Measurements from ENCODE around the gene KBTBD8.

Gene KBTBD8

GRCh38 chr3:67034371-67034770 is 36.3 kb downstream of the KBTBD8 start:
- H3K36me3 ChIP-seq (ENCODE audit: control insufficient read depth, insufficient read depth, low read length), result no peaks in the 10 kb centered on the region
- no peak overlapping the region for H3K27ac ChIP-seq (ENCODE audit: low read depth, low read length)
- no peaks in the 10 kb centered on the region for H3K9me3 ChIP-seq (ENCODE audit: control insufficient read depth, insufficient read depth, low read length)
- no peak overlapping the region for H3K9ac ChIP-seq (ENCODE audit: low read depth, low read length)
- no peaks in the 10 kb centered on the region; the same call in 1 of the 2 replicates for H3K4me1 ChIP-seq (ENCODE audit: control insufficient read depth, insufficient read depth, low read length)
- no peak overlapping the region for H3K4me3 ChIP-seq (ENCODE audit: low read depth, low read length)
- H3K27me3 ChIP-seq (ENCODE audit: control insufficient read depth, insufficient read depth, low read length), result no peaks in the 10 kb centered on the region

DNA sequence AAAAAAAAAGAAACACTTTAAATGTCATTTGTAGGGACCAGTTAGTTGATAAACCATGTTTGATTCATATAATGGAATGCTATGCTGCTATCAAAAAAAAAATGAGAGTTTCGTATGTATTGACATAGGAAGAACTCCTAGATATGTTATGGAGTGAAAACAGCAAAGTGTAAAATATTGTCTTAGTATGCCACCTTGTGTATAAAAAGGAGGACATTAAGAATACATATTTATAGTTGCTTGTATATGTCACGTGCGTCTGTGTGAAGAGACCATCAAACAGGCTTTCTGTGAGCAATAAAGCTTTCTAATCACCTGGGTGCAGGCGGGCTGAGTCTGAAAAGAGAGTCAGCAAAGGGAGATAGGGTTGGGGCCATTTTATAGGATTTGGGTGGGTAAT is 39.5 kb downstream of the KBTBD8 start:
- Histone ChIP-seq H3K36me3 (ENCODE audit: control insufficient read depth, insufficient read depth, low read length) (no peaks in the 10 kb centered on the region), H3K27me3 (ENCODE audit: control insufficient read depth, insufficient read depth, low read length) (no peaks in the 10 kb centered on the region), H3K4me3 (ENCODE audit: low read depth, low read length) (no peak overlapping the region), H3K27ac (ENCODE audit: low read depth, low read length) (no peak overlapping the region), H3K4me1 (ENCODE audit: control insufficient read depth, insufficient read depth, low read length) (no peaks in the 10 kb centered on the region; the same call in 1 of the 2 replicates), H3K9ac (ENCODE audit: low read depth, low read length) (no peak overlapping the region), H3K9me3 (ENCODE audit: control insufficient read depth, insufficient read depth, low read length) (no peaks in the 10 kb centered on the region)

GRCh38 chr3:67044295-67044694 is 46.2 kb downstream of the KBTBD8 start:
- Histone ChIP-seq H3K9me3 (ENCODE audit: control insufficient read depth, insufficient read depth, low read length) (no peaks in the 10 kb centered on the region), H3K4me1 (ENCODE audit: control insufficient read depth, insufficient read depth, low read length) (peaks cover 4% of the 10 kb centered on the region; the same call in 1 of the 2 replicates), H3K27ac (ENCODE audit: low read depth, low read length) (no peak overlapping the region), H3K9ac (ENCODE audit: low read depth, low read length) (no peak overlapping the region), H3K36me3 (ENCODE audit: control insufficient read depth, insufficient read depth, low read length) (no peaks in the 10 kb centered on the region), H3K27me3 (ENCODE audit: control insufficient read depth, insufficient read depth, low read length) (no peaks in the 10 kb centered on the region), H3K4me3 (ENCODE audit: low read depth, low read length) (no peak overlapping the region)

- Histone ChIP-seq H3K9me3 (ENCODE audit: control insufficient read depth, insufficient read depth, low read length) (no peaks in the 10 kb centered on the region), H3K4me3 (ENCODE audit: low read depth, low read length) (no peak overlapping the region), H3K9ac (ENCODE audit: low read depth, low read length) (no peak overlapping the region), H3K4me1 (ENCODE audit: control insufficient read depth, insufficient read depth, low read length) (peaks cover 4% of the 10 kb centered on the region; the same call in 1 of the 2 replicates), H3K27me3 (ENCODE audit: control insufficient read depth, insufficient read depth, low read length) (no peaks in the 10 kb centered on the region), H3K36me3 (ENCODE audit: control insufficient read depth, insufficient read depth, low read length) (no peaks in the 10 kb centered on the region), H3K27ac (ENCODE audit: low read depth, low read length) (no peak overlapping the region)
Observed at GRCh38 chr3:67044955-67045354, 46.8 kb downstream of the KBTBD8 start.

- Histone ChIP-seq H3K4me3 (ENCODE audit: low read depth, low read length) (no peak overlapping the region), H3K9ac (ENCODE audit: low read depth, low read length) (no peak overlapping the region), H3K36me3 (ENCODE audit: control insufficient read depth, insufficient read depth, low read length) (no peaks in the 10 kb centered on the region), H3K9me3 (ENCODE audit: control insufficient read depth, insufficient read depth, low read length) (no peaks in the 10 kb centered on the region; the same call in 1 of the 2 replicates), H3K4me1 (ENCODE audit: control insufficient read depth, insufficient read depth, low read length) (peaks cover 4% of the 10 kb centered on the region; the same call in 1 of the 2 replicates), H3K27me3 (ENCODE audit: control insufficient read depth, insufficient read depth, low read length) (no peaks in the 10 kb centered on the region), H3K27ac (ENCODE audit: low read depth, low read length) (no peak overlapping the region)
Observed at GRCh38 chr3:67045711-67046465, 47.8 kb downstream of the KBTBD8 start.

DNA sequence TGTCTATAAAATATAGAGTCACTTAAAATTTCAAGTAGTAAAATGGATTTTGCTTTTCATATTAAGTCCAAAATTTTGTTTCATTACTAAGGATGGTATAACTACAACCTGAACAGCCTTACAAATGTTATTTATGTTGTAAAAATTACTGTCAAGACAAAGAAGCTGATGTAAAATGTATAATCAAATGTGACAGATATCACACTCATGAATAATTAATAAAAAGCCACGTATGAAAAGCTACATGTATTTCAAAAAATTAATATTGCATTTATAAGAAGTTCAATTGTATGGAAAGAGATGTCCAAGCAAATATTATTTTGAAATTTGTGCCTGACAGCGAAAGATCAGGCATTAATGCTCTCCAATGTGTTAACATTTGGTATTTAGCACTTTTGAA is 48.9 kb downstream of the KBTBD8 start:
- H3K4me1 ChIP-seq (ENCODE audit: control insufficient read depth, insufficient read depth, low read length), result peaks cover 4% of the 10 kb centered on the region; the same call in 1 of the 2 replicates
- H3K9ac ChIP-seq (ENCODE audit: low read depth, low read length), result no peak overlapping the region
- H3K27me3 ChIP-seq (ENCODE audit: control insufficient read depth, insufficient read depth, low read length), result no peaks in the 10 kb centered on the region
- no peaks in the 10 kb centered on the region for H3K36me3 ChIP-seq (ENCODE audit: control insufficient read depth, insufficient read depth, low read length)
- H3K9me3 ChIP-seq (ENCODE audit: control insufficient read depth, insufficient read depth, low read length), result no peaks in the 10 kb centered on the region; the same call in 1 of the 2 replicates
- no peak overlapping the region for H3K4me3 ChIP-seq (ENCODE audit: low read depth, low read length)
- H3K27ac ChIP-seq (ENCODE audit: low read depth, low read length), result no peak overlapping the region

- Histone ChIP-seq H3K27ac (ENCODE audit: low read depth, low read length) (no peak overlapping the region), H3K9me3 (ENCODE audit: control insufficient read depth, insufficient read depth, low read length) (no peaks in the 10 kb centered on the region; the same call in 1 of the 2 replicates), H3K4me3 (ENCODE audit: low read depth, low read length) (no peak overlapping the region), H3K4me1 (ENCODE audit: control insufficient read depth, insufficient read depth, low read length) (peaks cover 4% of the 10 kb centered on the region; the same call in 1 of the 2 replicates), H3K36me3 (ENCODE audit: control insufficient read depth, insufficient read depth, low read length) (no peaks in the 10 kb centered on the region), H3K9ac (ENCODE audit: low read depth, low read length) (no peak overlapping the region), H3K27me3 (ENCODE audit: control insufficient read depth, insufficient read depth, low read length) (no peaks in the 10 kb centered on the region)
Observed at GRCh38 chr3:67048067-67048714, 50.1 kb downstream of the KBTBD8 start.

GRCh38 chr3:67048715-67049074 is 50.6 kb downstream of the KBTBD8 start:
- H3K9ac ChIP-seq (ENCODE audit: low read depth, low read length), result no peak overlapping the region
- no peaks in the 10 kb centered on the region for H3K27me3 ChIP-seq (ENCODE audit: control insufficient read depth, insufficient read depth, low read length)
- H3K4me3 ChIP-seq (ENCODE audit: low read depth, low read length), result no peak overlapping the region
- no peaks in the 10 kb centered on the region; the same call in 1 of the 2 replicates for H3K9me3 ChIP-seq (ENCODE audit: control insufficient read depth, insufficient read depth, low read length)
- peaks cover 4% of the 10 kb centered on the region; the same call in 1 of the 2 replicates for H3K4me1 ChIP-seq (ENCODE audit: control insufficient read depth, insufficient read depth, low read length)
- no peaks in the 10 kb centered on the region for H3K36me3 ChIP-seq (ENCODE audit: control insufficient read depth, insufficient read depth, low read length)
- no peak overlapping the region for H3K27ac ChIP-seq (ENCODE audit: low read depth, low read length)

DNA sequence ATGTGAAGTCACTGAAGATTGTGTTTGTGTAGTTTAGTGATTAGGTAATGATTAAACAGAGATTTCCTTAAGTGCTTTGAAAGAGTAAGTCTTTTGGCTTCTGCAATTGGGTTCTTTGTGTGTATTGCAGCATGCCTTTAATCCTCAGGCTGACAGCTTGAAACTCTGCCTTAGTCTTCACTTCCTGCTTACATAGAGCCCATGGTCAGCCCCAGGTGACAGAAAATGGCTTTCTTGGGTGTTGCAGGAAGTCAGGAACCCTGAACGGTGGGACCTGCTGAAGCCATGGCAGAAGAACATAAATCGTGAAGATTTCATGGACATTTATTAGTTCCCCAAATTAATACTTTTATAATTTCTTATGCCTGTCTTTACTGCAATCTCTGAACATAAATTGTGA is 61.3 kb downstream of the KBTBD8 start:
- Histone ChIP-seq H3K27ac (ENCODE audit: low read depth, low read length) (no peak overlapping the region), H3K9me3 (ENCODE audit: control insufficient read depth, insufficient read depth, low read length) (peaks cover 15% of the 10 kb centered on the region), H3K4me3 (ENCODE audit: low read depth, low read length) (no peak overlapping the region), H3K27me3 (ENCODE audit: control insufficient read depth, insufficient read depth, low read length) (no peaks in the 10 kb centered on the region), H3K36me3 (ENCODE audit: control insufficient read depth, insufficient read depth, low read length) (no peaks in the 10 kb centered on the region), H3K4me1 (ENCODE audit: control insufficient read depth, insufficient read depth, low read length) (no peaks in the 10 kb centered on the region), H3K9ac (ENCODE audit: low read depth, low read length) (no peak overlapping the region)
